Activated gamma-delta T cell treated with anti-CD3 and anti-CD28 coated beads, Interleukin-2, amount 50 U/mL, for 16 hours (primary cell): ENCODE measurements around the gene PRKAG2.

Source experiments
- DNase-seq: peaks from one replicate; pipeline ENCODE4 v3.0.0-alpha.2; 2020; ENCODE audit warnings: low read depth

The PRKAG2 gene

GRCh38 chr7:151694828-151695580, 181.9 kb downstream of the PRKAG2 start:
- DNase-seq, result no peak

GRCh38 chr7:151694441-151694827, 182.5 kb downstream of the PRKAG2 start:
- no peak for DNase-seq

- DNase-seq, result no peak
Observed at GRCh38 chr7:151693140-151693539, 183.8 kb downstream of the PRKAG2 start.

GRCh38 chr7:151692721-151693120, 184.2 kb downstream of the PRKAG2 start:
- DNase-seq, result no peak

- DNase-seq, result no peak
Observed at GRCh38 chr7:151691449-151691848, 185.5 kb downstream of the PRKAG2 start.

- DNase-seq, result no peak
Observed at GRCh38 chr7:151690606-151691005, 186.3 kb downstream of the PRKAG2 start.

GRCh38 chr7:151689196-151689971, 187.5 kb downstream of the PRKAG2 start:
- no peak for DNase-seq

- no peak for DNase-seq
Observed at GRCh38 chr7:151688236-151688780, 188.6 kb downstream of the PRKAG2 start.

- no peak for DNase-seq
Observed at GRCh38 chr7:151687523-151688235, 189.2 kb downstream of the PRKAG2 start.

GRCh38 chr7:151686826-151687225, 190.1 kb downstream of the PRKAG2 start:
- DNase-seq, result no peak

- no peak for DNase-seq
Observed at GRCh38 chr7:151686016-151686766, 190.7 kb downstream of the PRKAG2 start.

- DNase-seq, result no peak
Observed at GRCh38 chr7:151684408-151685175, 192.3 kb downstream of the PRKAG2 start.

GRCh38 chr7:151683615-151684407, 193.1 kb downstream of the PRKAG2 start:
- DNase-seq, result no peak

- no peak for DNase-seq
Observed at GRCh38 chr7:151682831-151683614, 193.9 kb downstream of the PRKAG2 start.

GRCh38 chr7:151681726-151682125, 195.2 kb downstream of the PRKAG2 start:
- DNase-seq, result no peak

- DNase-seq, result no peak
Observed at GRCh38 chr7:151680810-151681209, 196.1 kb downstream of the PRKAG2 start.

GRCh38 chr7:151679881-151680612, 196.9 kb downstream of the PRKAG2 start:
- no peak for DNase-seq

- no peak for DNase-seq
Observed at GRCh38 chr7:151679071-151679708, 197.7 kb downstream of the PRKAG2 start.
